Raji (cell line): ENCODE results near the gene ITIH4.

Experiments used
- POLR2A ChIP-seq: IDR thresholded peaks from 2 replicates; pipeline ENCODE4 v1.6.1; 2011; ENCODE audit warnings: low read depth, low read length, control low read depth; ENCODE audit not compliant: insufficient read depth

ITIH4 gene

GRCh38 chr3:52827866-52828376, 2.6 kb downstream of the ITIH4 start:
- TF ChIP-seq POLR2A, result no peak

DNA sequence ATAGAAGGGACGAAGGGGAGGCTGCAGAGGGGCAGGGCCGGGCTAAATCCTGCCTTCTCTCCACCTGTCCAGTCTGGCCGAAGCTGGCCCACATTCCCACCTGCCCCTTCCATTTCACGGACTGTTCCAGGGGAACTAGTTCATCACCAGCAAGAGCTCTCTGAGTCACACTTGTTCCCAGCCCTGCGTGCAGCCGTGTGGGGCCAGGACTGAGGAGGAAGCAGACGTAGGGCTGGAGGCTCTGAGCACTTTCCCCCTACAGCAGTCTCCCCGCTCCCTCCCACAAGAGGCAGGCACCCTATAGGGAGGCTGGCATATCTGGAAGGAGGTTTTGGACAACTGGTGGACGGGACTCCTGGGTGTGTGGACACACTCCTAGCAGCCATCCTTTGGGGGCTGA, 3.0 kb downstream of the ITIH4 start:
- no peak for TF ChIP-seq POLR2A

DNA sequence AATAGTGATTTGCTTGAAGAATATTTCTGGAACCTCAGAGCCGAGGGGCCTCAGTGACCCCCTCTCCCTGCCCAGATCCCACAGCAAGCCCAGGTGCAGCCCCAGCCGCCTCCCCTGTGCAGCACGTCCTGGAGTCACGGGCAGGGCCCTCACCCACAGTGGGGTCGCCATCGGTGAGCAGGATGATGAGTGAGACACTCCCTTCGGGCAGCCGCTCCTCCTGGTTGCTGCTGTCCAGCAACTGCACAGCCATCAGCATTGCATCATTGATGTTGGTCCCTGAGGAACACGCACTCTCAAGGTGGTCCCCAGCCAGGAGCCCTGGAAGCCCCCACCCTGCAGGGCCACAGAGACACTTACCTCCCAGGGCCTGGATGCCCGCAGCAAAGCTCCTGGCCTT, 6.4 kb downstream of the ITIH4 start:
- TF ChIP-seq POLR2A, result no peak

GRCh38 chr3:52822363-52822762, 8.1 kb downstream of the ITIH4 start:
- TF ChIP-seq POLR2A, result no peak

- no peak for TF ChIP-seq POLR2A
Measured at GRCh38 chr3:52820736-52821135, 9.7 kb downstream of the ITIH4 start.

- no peak for TF ChIP-seq POLR2A
Measured at GRCh38 chr3:52819936-52820335, 10.5 kb downstream of the ITIH4 start.

- TF ChIP-seq POLR2A, result no peak
Measured at GRCh38 chr3:52817860-52818259, 12.6 kb downstream of the ITIH4 start.

DNA sequence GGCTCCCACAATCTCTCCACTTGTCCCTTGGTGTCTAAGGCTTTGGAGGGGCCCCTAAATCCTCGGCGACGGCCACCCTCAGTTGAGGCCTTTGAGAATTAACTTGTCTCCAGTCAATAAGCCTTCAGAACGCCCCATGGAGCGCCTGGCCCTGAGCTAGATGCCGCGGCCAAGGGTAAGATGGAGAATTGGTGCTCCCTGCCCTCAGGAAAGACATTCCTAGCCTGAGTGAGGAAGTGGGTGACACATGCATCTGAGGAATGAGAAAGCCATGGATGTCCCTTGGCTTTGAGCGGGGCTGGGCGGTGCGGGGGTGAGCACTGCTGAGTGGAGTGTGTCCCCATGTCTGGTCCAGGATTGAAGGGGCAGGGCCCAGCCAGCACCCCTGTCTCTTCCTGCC, 13.3 kb downstream of the ITIH4 start:
- TF ChIP-seq POLR2A, result no peak

GRCh38 chr3:52816654-52817053, 13.8 kb downstream of the ITIH4 start:
- TF ChIP-seq POLR2A, result no peak

- no peak for TF ChIP-seq POLR2A
Measured at GRCh38 chr3:52816199-52816598, 14.3 kb downstream of the ITIH4 start.

DNA sequence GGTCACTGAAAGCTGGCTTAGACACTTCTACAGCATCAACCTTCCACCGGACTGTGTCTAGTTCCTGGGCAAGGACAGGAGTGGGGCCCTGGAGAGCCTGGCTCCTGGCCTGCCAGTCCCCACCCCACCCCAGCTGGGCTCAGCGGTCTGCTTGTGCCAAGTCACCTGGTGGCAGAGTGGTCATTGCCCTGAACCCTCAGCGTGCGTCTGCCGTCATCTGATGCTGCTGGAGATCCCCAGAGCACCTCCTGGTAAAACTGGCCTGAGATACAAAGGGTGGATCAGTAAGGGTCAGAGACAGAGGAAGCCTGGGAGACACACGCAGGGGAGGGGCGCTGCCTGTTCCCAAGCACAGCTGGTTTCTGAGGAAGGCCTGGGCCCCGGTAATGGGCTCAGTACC, 16.7 kb downstream of the ITIH4 start:
- no peak for TF ChIP-seq POLR2A

DNA sequence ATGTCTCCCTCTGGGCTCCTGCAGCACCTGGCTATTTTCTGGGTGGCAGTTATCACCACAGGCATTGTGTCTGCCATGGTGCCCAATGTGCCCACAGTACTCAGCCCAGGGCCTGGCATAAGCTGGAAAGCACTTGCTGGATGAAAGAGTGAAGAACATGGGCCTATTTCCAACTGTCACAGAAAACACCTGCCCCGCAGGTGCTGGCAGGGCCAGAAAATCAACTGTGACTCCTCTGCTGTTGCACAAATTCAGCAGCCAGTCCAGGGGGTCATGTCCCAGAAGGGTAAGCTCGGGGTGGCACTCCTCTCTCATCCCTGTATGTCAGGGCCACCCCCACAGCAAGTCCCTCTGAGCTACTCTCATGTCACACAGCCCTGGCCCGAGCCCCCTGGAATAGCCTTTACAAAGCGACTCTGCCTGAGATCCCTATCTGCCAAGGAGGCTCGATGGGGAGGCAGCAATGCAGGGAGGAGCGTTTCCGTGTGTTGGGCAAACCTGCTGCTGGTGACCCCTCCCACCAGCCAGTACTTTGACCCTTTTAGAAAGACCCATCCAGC, 18.9 kb downstream of the ITIH4 start:
- no peak for TF ChIP-seq POLR2A

DNA sequence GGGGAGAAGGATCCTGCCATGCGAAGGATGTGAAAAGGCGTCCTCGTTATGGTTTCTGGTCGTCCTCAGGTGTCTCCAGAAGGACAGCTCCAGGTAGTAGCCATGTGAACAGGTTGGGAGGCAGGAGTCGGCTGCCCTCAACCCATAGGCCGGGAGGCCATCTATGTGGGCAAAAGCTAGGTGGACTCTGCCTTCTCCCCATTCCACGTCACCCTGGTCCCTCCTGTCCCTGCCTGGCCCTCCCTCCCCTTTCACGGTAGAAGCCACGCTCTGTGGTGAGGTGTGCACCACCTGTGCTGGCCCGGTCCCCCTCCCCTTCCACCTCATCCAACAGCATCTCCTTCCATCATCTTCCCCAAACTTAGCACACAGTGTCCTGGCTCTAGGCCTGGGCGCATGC, 19.5 kb downstream of the ITIH4 start:
- TF ChIP-seq POLR2A, result no peak

DNA sequence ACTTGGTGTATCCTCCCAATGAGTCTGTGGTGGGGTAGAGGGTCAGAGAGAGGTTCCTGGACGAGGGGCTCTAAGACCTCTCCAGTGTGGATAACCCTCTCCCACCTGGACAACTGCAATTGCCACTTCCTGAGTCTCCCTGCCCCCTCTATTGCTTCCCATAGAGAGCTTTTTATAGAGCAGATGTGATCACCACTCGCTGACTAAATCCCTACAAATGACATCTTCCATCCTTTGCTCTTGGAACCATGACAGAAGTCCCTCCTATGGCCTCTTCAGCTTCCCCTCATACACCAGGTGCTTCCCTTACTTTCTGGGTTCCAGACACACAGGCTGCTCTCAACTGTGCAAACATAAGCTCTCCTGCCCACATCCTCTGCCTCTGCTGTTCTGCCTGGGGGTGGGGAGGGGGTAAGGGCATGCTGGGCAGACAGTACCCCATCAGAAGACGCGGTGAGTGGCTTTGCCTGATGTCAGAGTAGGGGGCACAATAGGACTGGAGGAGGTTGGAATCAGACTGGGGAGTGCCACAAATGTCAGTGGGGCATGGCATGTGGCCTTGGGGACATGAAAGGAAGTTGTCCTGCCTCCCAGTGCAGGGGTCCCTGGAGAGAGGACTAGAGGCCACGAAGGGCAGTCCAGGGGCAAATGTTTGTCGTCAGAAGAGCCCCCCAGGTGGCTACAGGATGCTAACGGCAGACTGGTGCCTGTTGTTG, 20.7 kb downstream of the ITIH4 start:
- TF ChIP-seq POLR2A, result no peak

GRCh38 chr3:52809149-52809548, 21.3 kb downstream of the ITIH4 start:
- TF ChIP-seq POLR2A, result no peak

DNA sequence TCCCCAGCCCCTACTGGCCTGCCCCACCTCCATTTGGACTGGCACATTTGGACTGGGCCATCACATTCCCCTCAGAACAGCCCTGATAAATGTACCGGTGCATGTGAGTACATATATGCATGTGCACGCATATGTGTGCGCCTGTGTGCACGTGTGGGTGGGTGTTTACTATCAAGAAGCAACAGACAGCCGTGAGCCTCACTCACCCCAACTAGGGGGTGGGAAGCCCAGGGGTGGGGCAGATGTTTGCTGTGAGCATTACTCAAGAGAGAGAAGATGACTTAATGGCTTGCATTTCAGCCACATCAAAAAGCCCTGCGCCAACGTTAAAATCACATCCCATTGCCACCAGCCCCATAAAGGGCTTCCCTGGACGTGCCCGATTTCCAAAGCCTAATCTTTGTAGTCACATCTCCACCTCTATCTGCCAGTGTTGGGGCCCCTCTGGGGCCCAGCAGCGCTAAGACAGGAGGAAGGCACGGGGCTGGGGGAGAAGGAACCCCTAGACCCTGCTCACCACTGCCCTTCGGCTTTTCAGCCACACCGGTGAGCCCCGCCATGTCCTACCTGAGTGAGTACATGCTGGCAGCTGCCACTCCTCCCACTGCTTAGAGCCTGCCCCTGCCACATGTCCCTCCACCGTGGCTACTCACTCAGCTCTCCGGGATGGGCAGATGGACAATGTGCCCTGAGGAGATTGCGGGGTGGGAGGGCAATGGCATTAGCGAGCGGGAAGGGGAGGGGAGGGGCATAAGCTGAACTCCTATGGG, 25.0 kb downstream of the ITIH4 start:
- no peak for TF ChIP-seq POLR2A
